NCI-H226 (cell line): ENCODE results near the gene ELOVL2.
A peak's percentile ranks its signal among the peaks of the same experiment; 100 is the strongest.

Experiments
- DNase-seq: peaks from one replicate; pipeline ENCODE4 v3.0.0-alpha.2; 2015

ELOVL2 gene

GRCh38 chr6:11056871-11057270 is 12.8 kb upstream of the ELOVL2 start:
- no peak for DNase-seq

GRCh38 chr6:11055127-11055627 is 11.1 kb upstream of the ELOVL2 start:
- DNase-seq: no peak

- no peak for DNase-seq
Measured at GRCh38 chr6:11054722-11055121, 10.6 kb upstream of the ELOVL2 start.

DNA sequence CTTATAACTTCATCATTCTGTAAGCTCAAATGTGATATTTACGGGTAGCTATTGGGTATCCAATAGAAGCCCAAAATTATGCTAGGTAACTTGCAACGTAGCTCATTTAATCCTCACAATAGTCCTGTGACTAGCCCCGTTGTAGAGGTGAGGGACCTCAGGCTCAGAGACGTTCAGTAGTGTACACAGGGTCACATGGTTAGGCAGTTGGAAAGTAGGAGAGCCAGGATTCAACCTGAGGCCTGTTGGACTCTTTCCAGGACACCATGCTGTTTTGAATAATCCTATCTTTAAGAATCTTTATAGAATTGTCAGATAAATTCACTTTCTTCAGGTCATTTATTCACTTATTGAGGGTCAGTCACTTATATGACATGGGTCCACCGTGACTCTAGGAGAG is 9.2 kb upstream of the ELOVL2 start:
- no peak for DNase-seq

DNA sequence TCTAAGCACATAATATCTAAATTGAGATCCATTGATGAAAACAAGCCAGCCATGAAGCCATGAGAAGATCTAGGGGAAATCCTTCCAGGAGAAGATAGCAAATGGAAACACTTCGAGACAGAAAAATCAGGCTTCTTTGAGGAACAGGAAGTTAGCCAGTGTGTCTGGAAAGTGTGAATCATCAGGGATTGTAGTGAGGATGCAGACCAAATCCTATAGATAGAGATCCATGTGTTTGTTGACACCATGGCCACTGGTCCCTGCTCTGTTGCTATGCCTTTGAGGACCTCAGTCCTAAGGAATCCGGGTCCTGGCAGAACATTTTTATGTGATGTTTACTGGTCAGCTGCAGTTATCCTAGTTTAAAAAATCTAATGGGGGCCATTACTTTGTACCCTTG is 6.6 kb upstream of the ELOVL2 start:
- DNase-seq: peak; percentile 41

GRCh38 chr6:11044712-11045167 is 635 bp upstream of the ELOVL2 start:
- DNase-seq: no peak

GRCh38 chr6:11043378-11043960 is 636 bp downstream of the ELOVL2 start:
- DNase-seq: no peak

DNA sequence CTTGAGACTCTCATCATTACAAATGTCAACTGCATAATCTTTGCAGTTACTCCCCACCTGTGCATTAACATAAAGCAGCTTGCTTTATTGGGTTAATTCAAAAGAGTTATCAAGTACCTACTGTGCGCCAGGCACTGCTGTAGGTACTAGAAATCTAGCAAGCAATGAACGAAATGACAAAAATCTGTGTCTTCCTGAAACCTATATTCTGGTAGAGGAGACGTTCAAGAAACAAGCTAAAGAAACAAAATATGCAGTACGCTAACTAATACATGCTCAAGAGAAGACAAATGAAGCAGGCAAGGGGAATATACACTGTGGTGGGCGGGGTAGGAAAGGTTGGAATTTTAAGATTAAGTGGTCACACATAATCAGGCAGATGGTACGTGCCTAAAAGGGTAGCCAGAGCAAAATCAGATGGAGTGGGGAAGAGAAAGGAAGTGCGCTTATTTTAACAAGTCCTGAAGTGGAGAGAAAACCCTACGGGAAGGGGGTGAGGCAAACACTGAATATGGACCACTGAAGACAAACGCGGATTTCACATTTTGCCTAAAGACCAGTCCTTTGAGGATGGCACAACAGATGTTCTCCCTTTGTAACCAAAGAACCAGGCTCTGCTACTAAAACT is 1.2 kb downstream of the ELOVL2 start:
- DNase-seq: no peak

DNA sequence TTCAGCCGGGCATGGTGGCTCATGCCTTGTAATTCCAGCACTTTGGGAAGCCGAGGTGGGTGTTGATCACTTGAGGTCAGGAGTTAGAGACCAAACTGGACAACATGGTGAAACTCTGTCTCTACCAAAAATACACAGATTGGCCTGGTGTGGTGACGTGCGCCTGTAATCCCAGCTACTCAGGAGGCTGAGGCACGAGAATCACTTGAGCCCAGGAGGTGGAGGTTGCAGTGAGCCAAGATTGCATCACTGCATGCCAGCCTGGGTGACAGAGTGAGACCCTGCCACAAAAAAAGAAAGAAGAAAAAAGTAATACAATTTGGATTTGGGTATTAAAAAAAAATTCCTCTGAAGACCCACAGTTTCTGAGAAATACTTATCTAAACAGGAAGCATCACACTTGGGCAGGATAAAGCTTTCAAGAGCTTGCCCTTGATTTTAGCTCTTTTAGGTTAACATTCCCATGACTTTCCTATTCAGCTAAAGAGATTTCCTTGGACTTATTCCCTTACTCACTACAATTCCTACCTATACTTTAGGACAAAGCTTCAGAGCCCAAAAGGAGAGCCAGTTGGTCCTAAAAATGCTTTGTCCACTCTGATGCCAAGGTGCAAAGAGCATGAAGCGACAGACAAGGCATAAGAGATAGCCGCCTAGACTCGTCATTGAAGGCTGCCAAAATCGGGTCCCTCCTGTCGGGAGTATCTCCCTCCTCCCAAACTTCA is 1.9 kb downstream of the ELOVL2 start:
- DNase-seq: no peak

GRCh38 chr6:11040134-11040533 is 4.0 kb downstream of the ELOVL2 start:
- no peak for DNase-seq

DNA sequence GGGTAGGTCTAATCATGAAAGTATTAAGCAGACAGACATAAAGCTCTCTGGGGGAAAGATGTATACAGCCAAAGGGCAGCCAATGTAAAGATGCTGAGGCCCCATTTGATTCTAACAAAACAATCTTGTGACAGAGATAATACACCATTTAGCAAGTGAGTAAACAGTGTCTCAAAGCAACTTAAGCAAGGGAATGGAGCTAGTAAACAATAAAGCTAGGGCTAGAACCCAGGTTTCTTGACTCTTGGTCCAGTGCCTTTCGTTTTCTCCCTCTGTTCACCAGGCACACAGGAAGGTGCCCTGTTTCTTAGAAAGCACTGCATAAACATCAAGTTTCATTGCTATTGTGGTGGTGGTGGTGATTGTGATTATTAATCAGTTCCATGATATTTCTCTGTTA is 5.1 kb downstream of the ELOVL2 start:
- DNase-seq: no peak

DNA sequence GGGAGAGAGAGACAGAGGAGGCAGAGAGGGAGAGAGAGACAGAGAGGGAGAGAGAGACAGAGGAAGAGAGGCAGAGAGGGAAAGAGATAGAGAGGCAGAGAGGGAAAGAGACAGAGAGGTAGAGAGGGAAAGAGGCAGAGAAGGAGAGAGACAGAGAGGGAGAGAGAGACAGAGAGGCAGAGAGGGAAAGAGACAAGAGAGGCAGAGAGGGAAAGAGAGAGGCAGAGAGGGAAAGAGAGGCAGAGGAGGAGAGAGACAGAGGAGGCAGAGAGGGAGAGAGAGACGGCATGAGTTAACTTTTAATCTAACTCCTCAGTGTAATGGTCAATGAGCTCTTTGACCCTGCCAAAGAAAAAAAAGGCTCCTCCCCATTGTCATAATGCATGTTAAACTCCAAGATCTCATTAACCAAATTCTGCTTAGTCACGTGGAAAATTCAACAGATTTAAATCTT is 7.1 kb downstream of the ELOVL2 start:
- DNase-seq: no peak

DNA sequence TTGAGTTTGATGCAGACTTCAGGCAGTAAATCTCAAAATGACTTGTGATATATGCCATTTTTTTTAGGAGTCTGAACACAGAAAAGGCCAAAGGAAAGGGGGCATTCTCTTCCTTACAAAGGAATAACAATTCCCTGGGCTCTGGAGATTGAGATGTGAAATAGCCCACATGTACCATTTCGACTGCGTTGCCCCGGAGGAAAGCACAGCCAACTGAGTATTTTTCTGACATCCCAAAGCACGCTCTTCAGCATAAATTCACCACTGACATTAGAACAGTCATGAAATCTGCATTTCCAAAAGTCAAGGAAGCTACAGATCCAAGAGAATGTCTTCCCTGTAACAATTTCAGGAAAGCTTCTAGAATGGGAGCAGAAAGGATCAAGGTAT is 7.8 kb downstream of the ELOVL2 start:
- DNase-seq: no peak

DNA sequence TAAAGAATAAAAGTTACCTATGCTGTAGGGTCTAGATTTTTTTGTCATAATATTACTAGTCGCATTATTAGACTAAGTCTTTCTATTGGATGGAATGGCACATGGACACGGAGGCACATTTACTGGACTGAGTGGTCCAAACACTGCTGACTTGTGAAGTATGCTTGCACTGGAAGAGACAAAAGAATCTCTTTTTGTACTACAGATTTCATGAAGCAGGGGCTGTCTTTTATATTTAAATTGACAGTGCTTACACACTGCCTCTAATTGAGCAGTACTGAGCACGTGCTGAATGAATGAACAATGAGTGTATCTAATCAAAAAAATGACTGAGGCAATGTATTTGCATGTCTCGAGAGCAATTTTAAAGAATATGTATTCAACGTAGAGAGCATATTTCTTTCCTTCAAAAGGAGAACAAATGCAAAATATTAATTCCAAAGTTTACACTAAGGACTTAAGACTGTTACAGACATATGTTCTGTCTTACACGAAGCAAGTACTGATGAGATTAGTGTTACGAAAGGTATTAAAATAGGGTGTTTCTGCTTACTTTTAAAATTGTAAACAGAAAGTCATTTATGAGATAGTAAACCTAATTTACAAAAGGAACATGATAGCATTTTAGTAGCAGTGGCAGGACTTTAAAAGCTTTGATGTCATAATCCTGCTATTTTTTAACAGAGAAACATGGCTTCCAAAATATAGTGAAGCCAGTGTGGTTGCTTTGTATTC is 8.3 kb downstream of the ELOVL2 start:
- no peak for DNase-seq

DNA sequence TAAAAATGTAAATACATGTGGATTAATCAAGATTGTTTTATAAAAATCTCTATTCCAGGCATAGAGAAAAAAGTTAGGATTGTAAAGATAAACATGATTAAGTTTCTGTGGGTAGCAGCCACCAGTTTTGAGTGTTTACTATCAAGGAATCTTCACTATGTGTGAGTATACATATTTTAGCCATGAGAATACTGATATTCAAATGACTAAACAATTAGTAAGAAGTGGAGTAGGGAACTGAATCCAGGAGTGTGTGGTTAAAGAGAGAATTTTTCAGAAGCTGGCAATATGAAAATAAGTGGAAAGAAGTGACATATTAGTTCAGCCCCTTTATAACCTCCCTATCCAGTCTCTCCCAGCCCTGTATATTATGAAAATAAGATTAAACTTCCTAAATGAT is 10.3 kb downstream of the ELOVL2 start:
- peak; percentile 74 for DNase-seq

GRCh38 chr6:11030904-11031303 is 13.2 kb downstream of the ELOVL2 start:
- no peak for DNase-seq

DNA sequence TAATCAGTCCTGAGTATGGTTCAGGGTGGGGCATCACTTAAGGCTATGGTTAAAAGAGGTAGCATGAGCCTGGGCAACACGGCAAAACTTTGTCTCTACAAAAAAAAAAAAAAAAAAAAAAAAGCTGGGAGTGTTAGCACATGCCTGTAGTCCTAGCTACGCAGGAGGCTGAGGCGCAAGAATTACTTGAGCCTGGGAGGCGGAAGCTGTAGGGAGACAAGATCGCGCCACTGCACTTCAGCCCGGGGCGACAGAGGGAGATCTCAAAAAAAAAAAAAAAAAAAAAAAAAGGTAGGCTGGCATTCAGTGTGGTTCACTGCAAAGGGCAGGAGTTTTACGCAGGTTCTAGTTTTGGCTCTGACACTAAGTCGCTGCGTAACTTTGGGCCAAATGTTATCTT is 15.1 kb downstream of the ELOVL2 start:
- no peak for DNase-seq

- DNase-seq: no peak
Measured at GRCh38 chr6:11027565-11028110, 16.5 kb downstream of the ELOVL2 start.

- no peak for DNase-seq
Measured at GRCh38 chr6:11025921-11026635, 18.0 kb downstream of the ELOVL2 start.

DNA sequence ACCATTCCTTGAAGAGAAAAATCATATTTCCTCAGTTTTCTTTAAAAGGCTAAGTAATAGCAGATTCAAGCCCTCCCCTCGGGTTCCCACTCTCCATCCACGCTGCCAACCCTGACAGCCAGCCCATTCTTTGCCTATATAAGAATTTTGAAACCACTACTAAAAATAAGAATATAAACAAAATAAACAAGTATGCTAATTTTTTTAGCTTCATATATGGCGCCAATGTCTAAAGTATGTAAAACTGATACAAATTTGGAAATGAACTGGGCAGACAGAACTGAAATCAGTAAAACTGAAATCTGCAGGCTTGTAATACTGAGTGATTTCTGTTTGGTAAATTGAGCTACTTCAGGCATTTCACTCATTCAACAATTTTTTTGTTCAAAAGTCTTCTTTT is 19.0 kb downstream of the ELOVL2 start:
- no peak for DNase-seq

DNA sequence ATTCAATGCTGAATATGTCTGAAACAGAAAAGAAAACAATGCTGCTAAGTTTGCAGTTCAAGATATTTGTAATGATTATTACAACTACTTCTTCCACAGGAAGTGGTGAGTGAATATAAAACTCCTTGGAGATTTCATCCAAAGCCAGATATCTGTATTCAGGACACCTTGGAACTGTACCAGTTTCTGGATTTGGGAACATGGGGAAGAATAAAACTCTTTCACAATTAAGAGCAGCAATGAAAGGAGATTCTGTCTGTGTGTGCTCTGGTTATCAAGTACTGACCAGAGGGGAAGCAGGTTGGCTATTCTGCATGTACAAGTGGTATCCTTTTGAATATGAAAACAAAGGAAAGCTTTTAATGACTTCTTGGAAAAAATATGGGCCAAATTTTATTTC is 21.1 kb downstream of the ELOVL2 start:
- DNase-seq: peak; percentile 12

DNA sequence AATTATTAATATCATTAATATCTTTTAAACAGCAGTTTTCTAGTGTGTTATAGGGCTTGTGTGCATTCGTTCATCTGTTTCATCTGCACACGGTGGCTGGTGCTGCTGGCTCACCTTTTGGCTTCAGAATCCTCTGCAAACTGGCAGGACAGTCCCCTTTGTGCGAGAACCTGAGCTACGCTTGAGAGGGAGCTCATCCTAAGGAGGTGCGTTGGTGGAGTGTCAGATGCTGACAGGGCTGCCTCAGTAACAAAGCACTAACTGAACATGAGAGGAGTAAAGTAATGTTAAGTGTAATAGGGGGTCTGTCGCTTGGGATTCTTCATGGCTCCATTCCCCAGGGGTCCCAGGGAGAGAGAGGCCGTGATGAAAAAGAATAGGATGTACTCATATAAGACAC is 22.4 kb downstream of the ELOVL2 start:
- DNase-seq: no peak
